Measurements from ENCODE around the gene DUOX1. TPM values are rescaled to one million over a fixed set of nuclear protein-coding genes. Genes with fewer than 3 reads are reported as not detected.
A peak's percentile ranks its signal among the peaks of the same experiment; 100 is the strongest.

The DUOX1 gene
- total and polyA plus RNA-seq, 9 of the 15 experiments (the other 6 are each of a cell fraction or from before 2014, with no cell fraction given), result 0.01 to 0.22 (median 0.01) TPM; not detected in 6

DNA sequence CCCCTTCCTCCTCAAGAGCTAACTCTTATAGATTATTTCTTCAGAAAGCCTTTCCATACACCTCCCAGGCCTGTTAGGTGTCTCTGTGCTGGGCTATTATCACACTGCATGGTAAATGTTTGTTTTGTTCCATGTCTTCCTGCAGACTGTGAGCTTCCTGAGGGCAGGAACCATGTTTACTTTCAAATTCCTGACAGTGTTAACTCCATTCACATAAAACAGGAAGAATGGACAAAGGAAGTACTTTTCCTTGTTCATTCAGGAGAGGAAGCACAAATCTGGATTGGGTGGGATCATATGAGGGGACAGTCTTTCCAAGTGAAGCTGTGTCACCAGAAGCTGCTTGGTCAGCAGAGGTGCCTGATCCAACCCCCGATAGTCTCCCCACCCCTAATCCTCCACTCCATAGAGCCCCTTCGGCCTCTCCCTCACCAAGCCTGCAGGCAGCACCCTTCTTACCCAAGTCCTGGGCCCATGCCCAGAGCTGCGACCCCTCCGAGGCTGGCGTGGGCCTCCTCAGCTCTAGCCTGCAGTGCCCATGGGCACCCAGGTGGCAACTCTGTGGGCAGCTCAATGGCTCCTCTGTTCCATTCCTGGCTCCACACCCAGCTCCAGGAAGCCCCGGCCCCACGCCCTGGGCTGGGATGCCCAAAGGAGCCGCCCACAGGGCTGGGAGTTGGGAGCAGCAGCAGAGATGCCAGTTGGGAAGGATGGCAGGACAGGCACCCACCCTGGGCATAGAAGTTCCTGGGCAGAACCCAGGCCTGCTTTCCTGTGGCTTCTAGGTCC, 51.0 kb downstream of the DUOX1 start:
- Histone ChIP-seq H3K4me3 (no peak overlapping the region), H3K79me2 (ENCODE audit: control insufficient read depth, insufficient read depth, low read length) (no peaks in the 10 kb centered on the region), H4K20me1 (replicated peaks; ENCODE audit: control insufficient read depth, insufficient read depth, low read length) (no peaks in the 10 kb centered on the region), H3K9ac (ENCODE audit: insufficient read depth in 1 of 2, low read depth in 2 of 2, low read length in 2 of 2) (no peak overlapping the region), H3K4me2 (ENCODE audit: insufficient read depth, low read length) (no peak overlapping the region), H3K9me1 (ENCODE audit: control insufficient read depth, insufficient read depth, low read length) (no peaks in the 10 kb centered on the region), H3K36me3 (ENCODE audit: control insufficient read depth, insufficient read depth, low read length) (no peaks in the 10 kb centered on the region), H3K4me1 (replicated peaks in 1 of 2; ENCODE audit: control insufficient read depth in 2 of 2, insufficient read depth in 2 of 2, low read length in 2 of 2) (peaks cover 9 to 10% of the 10 kb centered on the region in 2 experiments; a peak in 3 of 5 replicates), H3K9me3 (replicated peaks; ENCODE audit: control insufficient read depth, insufficient read depth, low read depth, low read length) (no peaks in the 10 kb centered on the region), H2AFZ (ENCODE audit: low read depth, low read length) (no peak overlapping the region), H3K27me3 (ENCODE audit: control insufficient read depth in 2 of 2, insufficient read depth in 2 of 2, low read length in 2 of 2) (no peaks in the 10 kb centered on the region), H3K27ac (ENCODE audit: extremely low read depth, low read depth, low read length) (no peak overlapping the region)
- 39% methylated on average over 6 of the region's 8 CpGs for WGBS (ENCODE audit: insufficient coverage, low coverage, missing lambda C conversion rate)
- ATAC-seq, result no peak
- BruUV-seq (replicated peaks), result no TSS peak
- intact Hi-C loops (cut with micrococcal nuclease) (no loop called here), in situ Hi-C loops (cut with MboI) (loop anchor here (25.0 kb wide), 1 partner anchor 431 kb away; no protein-coding TSS in a partner anchor)
- ChIA-PET POLR2A (interaction anchor here (0.7 to 1.9 kb wide), 4 partner anchors 9 to 407 kb away, joined by 4 to 12 read pairs (median 6); partner anchors contain the start of gene BLOC1S6), CTCF (ENCODE audit: low intra/inter-chr PET ratio) (no interaction called here)
- no peak for TF ChIP-seq TEAD2 (tag; IDR thresholded peaks at IDR 0.05)
- no peak for TF ChIP-seq TAF15 (IDR thresholded peaks at IDR 0.05; ENCODE audit: low read depth, low read length)
- TF ChIP-seq ZNF3 (CRISPR knock-in tag; IDR thresholded peaks at IDR 0.05), result no peak
- TF ChIP-seq MCM7 (IDR thresholded peaks at IDR 0.05), result no peak
- TF ChIP-seq IFI16 (CRISPR knock-in tag; IDR thresholded peaks at IDR 0.05), result no peak
- TF ChIP-seq SMAD4 (CRISPR knock-in tag; conservative IDR thresholded peaks at IDR 0.05), result no peak
- TF ChIP-seq, protein P1, sequence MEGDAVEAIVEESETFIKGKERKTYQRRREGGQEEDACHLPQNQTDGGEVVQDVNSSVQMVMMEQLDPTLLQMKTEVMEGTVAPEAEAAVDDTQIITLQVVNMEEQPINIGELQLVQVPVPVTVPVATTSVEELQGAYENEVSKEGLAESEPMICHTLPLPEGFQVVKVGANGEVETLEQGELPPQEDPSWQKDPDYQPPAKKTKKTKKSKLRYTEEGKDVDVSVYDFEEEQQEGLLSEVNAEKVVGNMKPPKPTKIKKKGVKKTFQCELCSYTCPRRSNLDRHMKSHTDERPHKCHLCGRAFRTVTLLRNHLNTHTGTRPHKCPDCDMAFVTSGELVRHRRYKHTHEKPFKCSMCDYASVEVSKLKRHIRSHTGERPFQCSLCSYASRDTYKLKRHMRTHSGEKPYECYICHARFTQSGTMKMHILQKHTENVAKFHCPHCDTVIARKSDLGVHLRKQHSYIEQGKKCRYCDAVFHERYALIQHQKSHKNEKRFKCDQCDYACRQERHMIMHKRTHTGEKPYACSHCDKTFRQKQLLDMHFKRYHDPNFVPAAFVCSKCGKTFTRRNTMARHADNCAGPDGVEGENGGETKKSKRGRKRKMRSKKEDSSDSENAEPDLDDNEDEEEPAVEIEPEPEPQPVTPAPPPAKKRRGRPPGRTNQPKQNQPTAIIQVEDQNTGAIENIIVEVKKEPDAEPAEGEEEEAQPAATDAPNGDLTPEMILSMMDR (IDR thresholded peaks at IDR 0.05 in 2 of 3, conservative IDR thresholded peaks at IDR 0.05 in 1 of 3; ENCODE audit: insufficient read depth in 2 of 3, low read depth in 1 of 3, low read length in 3 of 3), result no peak
- TF ChIP-seq RBM39 (optimal IDR thresholded peaks at IDR 0.05; ENCODE audit: low read depth, low read length), result no peak
- TF ChIP-seq TRIM24 (IDR thresholded peaks at IDR 0.05), result peak in 1 of 2 experiments; percentile 33; a peak in 1 of 4 replicates
- no peak for TF ChIP-seq KHSRP (IDR thresholded peaks at IDR 0.05)
- TF ChIP-seq, protein P2, sequence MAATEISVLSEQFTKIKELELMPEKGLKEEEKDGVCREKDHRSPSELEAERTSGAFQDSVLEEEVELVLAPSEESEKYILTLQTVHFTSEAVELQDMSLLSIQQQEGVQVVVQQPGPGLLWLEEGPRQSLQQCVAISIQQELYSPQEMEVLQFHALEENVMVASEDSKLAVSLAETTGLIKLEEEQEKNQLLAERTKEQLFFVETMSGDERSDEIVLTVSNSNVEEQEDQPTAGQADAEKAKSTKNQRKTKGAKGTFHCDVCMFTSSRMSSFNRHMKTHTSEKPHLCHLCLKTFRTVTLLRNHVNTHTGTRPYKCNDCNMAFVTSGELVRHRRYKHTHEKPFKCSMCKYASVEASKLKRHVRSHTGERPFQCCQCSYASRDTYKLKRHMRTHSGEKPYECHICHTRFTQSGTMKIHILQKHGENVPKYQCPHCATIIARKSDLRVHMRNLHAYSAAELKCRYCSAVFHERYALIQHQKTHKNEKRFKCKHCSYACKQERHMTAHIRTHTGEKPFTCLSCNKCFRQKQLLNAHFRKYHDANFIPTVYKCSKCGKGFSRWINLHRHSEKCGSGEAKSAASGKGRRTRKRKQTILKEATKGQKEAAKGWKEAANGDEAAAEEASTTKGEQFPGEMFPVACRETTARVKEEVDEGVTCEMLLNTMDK (IDR thresholded peaks at IDR 0.05; ENCODE audit: borderline replicate concordance, insufficient read depth, low read depth, low read length, poor library complexity, severe bottlenecking), result no peak
- TF ChIP-seq FIP1L1 (IDR thresholded peaks at IDR 0.05; ENCODE audit: low read depth, low read length, poor library complexity, severe bottlenecking), result no peak
- TF ChIP-seq ZBTB26 (CRISPR knock-in tag; IDR thresholded peaks at IDR 0.05), result no peak
- TF ChIP-seq, protein P3, sequence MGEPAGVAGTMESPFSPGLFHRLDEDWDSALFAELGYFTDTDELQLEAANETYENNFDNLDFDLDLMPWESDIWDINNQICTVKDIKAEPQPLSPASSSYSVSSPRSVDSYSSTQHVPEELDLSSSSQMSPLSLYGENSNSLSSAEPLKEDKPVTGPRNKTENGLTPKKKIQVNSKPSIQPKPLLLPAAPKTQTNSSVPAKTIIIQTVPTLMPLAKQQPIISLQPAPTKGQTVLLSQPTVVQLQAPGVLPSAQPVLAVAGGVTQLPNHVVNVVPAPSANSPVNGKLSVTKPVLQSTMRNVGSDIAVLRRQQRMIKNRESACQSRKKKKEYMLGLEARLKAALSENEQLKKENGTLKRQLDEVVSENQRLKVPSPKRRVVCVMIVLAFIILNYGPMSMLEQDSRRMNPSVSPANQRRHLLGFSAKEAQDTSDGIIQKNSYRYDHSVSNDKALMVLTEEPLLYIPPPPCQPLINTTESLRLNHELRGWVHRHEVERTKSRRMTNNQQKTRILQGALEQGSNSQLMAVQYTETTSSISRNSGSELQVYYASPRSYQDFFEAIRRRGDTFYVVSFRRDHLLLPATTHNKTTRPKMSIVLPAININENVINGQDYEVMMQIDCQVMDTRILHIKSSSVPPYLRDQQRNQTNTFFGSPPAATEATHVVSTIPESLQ (CRISPR knock-in tag; IDR thresholded peaks at IDR 0.05), result no peak
- TF ChIP-seq ZNF316 (IDR thresholded peaks at IDR 0.05), result peak; percentile 48
- no peak for TF ChIP-seq MAFK (IDR thresholded peaks at IDR 0.05; ENCODE audit: low read length)
- FAIRE-seq, result no peak
- DNase-seq (ENCODE audit: extremely low read depth in 1 of 4, low spot score in 3 of 4), result no peak
